Astrocyte of the spinal cord (primary cell): ENCODE measurements around the gene TNFRSF19.
A peak's percentile ranks its signal among the peaks of the same experiment; 100 is the strongest.

ENCODE experiments used
- DNase-seq: peaks from one replicate; pipeline ENCODE4 v3.0.0; 2011; ENCODE audit warnings: low read depth, low spot score
- H3K4me3 ChIP-seq: 2 replicates; pipeline ENCODE4 v1.5.1; 2011; ENCODE audit warnings: low read depth, mild to moderate bottlenecking, low read length, moderate library complexity
- in situ Hi-C: cut with HindIII; loops from 2 replicates; pipeline ENCODE4 v1.10.0; 2017; ENCODE audit warnings: low sequenced_read_pairs
- TF ChIP-seq, protein P1 (sequence below): IDR thresholded peaks from 2 replicates; pipeline ENCODE4 v1.5.1; 2012; ENCODE audit warnings: low read depth, mild to moderate bottlenecking, low read length, inconsistent platforms

Gene TNFRSF19

DNA sequence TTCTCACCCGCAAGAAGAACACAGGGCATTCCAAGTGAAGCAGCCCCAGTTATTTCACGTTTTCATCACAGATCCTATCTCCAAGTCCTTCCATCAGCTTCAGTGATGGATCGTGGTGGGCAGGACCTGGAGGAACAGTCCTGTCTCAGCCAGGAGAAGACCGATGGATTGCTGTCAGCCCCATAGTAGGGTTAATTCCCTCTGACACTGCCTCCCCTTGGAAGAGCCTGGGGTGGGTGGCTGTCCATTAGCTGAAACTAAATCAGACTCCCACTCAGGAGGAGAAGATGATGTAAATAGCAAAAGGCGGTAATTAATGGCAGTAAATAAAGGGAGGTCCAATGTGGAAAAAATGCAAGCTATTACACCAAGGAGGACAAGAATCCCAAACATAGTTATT is 131.0 kb downstream of the TNFRSF19 start:
- TF ChIP-seq, protein P1, sequence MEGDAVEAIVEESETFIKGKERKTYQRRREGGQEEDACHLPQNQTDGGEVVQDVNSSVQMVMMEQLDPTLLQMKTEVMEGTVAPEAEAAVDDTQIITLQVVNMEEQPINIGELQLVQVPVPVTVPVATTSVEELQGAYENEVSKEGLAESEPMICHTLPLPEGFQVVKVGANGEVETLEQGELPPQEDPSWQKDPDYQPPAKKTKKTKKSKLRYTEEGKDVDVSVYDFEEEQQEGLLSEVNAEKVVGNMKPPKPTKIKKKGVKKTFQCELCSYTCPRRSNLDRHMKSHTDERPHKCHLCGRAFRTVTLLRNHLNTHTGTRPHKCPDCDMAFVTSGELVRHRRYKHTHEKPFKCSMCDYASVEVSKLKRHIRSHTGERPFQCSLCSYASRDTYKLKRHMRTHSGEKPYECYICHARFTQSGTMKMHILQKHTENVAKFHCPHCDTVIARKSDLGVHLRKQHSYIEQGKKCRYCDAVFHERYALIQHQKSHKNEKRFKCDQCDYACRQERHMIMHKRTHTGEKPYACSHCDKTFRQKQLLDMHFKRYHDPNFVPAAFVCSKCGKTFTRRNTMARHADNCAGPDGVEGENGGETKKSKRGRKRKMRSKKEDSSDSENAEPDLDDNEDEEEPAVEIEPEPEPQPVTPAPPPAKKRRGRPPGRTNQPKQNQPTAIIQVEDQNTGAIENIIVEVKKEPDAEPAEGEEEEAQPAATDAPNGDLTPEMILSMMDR: no peak
- no peak overlapping the region for H3K4me3 ChIP-seq
- in situ Hi-C loops: no loop called here
- DNase-seq: no peak

GRCh38 chr13:23701636-23702035 is 131.4 kb downstream of the TNFRSF19 start:
- no peak overlapping the region for H3K4me3 ChIP-seq
- DNase-seq: peak; percentile 91
- TF ChIP-seq, protein P1: no peak
- in situ Hi-C loops: no loop called here

DNA sequence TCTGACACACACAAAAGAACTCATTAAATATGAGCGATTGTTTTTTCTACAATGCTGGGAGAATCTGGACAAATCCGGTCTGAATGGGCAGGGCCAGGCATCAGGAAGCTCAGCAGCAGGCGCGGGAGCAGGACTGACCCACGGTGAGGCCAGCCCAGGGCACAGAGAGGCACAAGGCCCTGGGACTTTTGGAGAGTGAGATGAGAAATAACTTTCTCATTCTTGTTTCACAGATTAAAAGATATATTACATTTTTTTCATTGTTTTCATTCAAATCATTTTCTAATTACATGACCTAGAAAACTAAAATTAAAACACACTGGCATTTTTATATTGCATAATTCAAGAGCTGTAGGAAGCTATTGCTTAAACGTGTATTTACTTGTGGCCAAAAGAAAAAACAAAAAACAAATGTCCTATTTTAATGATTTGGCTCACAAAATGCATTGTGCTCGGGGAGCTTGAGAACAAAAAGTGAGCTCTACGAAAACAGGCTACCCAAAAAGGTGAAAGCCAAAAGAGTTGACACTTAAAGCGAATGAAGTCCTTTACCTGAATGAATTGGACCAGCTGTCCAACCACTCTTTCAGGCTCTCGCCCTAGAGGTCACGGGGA is 133.1 kb downstream of the TNFRSF19 start:
- TF ChIP-seq, protein P1: no peak
- DNase-seq: no peak
- in situ Hi-C loops: no loop called here
- no peak overlapping the region for H3K4me3 ChIP-seq

GRCh38 chr13:23705583-23705982 is 135.4 kb downstream of the TNFRSF19 start:
- no peak for DNase-seq

DNA sequence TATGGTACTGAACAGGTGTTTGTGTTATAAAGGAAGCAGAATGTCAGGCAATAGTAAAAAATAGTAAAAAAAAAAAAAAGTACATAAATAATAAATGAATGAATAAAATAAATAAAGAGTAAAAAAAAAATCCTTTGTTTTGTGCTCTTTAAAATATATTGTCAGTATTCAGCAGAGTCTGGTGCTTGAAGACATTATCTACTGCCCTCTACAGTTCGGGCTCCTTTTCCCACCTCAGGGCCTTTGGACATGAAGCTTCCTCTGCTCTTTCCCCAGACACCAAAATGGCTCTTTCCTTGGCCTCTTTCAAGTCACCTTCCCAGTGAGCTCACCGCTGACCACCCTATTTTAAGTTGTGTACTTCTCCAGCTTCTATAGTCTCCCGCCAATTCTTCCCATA is 137.5 kb downstream of the TNFRSF19 start:
- peak; percentile 46 for DNase-seq
- TF ChIP-seq, protein P1: peak; percentile 27
- H3K4me3 ChIP-seq: no peak overlapping the region
- in situ Hi-C loops: no loop called here

More at GRCh38 chr13:23705583-23705982, 135.4 kb downstream of the TNFRSF19 start:
- no peak overlapping the region for H3K4me3 ChIP-seq
- TF ChIP-seq, protein P1: no peak
- in situ Hi-C loops: no loop called here

DNA sequence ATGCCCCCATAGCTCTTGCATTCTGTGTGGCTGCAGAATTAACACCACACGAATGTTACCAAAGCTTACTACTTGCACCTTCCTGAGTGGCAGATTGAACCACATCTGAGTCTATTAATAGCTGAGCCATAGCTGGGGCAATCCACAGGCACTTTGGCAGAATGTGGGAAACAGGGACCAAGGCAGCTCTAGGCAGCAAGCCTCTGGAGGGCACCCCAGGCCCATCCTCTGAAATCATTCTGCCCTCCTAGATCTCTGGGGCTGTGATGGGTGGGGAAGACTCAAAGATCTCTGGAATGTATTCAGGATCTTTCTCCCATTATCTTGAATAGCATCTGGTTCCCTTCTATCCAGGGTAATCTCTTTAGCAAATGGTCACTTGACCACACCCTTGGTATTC is 139.3 kb downstream of the TNFRSF19 start:
- TF ChIP-seq, protein P1: peak; percentile 3
- in situ Hi-C loops: no loop called here
- DNase-seq: no peak

More for the DNA sequence above, 139.3 kb downstream of the TNFRSF19 start:
- H3K4me3 ChIP-seq: no peak overlapping the region
